Activated CD4-positive, alpha-beta T cell treated with anti-CD3 and anti-CD28 coated beads for 24 hours (primary cell): ENCODE results near the gene SOST.

ENCODE experiments used
- DNase-seq, 2 donors: peaks; one replicate each; pipeline ENCODE4 v3.0.0-alpha.2; 2020; ENCODE audit warnings: low read depth in 2 of 2

SOST gene

GRCh38 chr17:43707184-43707583 lies 51.4 kb downstream of the SOST start:
- no peak for DNase-seq

- no peak for DNase-seq
Measured at GRCh38 chr17:43706235-43706634, 52.4 kb downstream of the SOST start.
